ENCODE results near the gene BIN2.

Gene BIN2

GRCh38 chr12:51234530-51234929, 89.4 kb downstream of the BIN2 start:
- no peak for TF ChIP-seq CTCF (conservative IDR thresholded peaks at IDR 0.05)

GRCh38 chr12:51232642-51233041, 91.3 kb downstream of the BIN2 start:
- no peak for TF ChIP-seq CTCF (conservative IDR thresholded peaks at IDR 0.05)
- no peak overlapping the region for H3K27ac ChIP-seq

More at GRCh38 chr12:51234530-51234929, 89.4 kb downstream of the BIN2 start:
- H3K27ac ChIP-seq, result peak overlapping the region; percentile 5; the same call in 1 of the 2 replicates

Data from VCaP (cell line).